NCI-H2171 (cell line): Measurements from ENCODE around the gene IVD.

Experiments used
- DNase-seq: peaks from one replicate; lab custom pipeline; 2025; lab: John Stamatoyannopoulos, UW

IVD gene

GRCh38 chr15:40377606-40378005 is 28.0 kb upstream of the IVD start:
- DNase-seq: no peak

- DNase-seq: no peak
These were observed 26.2 kb upstream of the IVD start for GRCh38 chr15:40379374-40379773.

GRCh38 chr15:40379853-40380252 is 25.7 kb upstream of the IVD start:
- DNase-seq: no peak

GRCh38 chr15:40380636-40381035 is 25.0 kb upstream of the IVD start:
- DNase-seq: no peak

GRCh38 chr15:40381818-40382529 is 23.6 kb upstream of the IVD start:
- no peak for DNase-seq

- peak; percentile 94 for DNase-seq
These were observed 22.8 kb upstream of the IVD start, which contains the start of gene KNSTRN for GRCh38 chr15:40382580-40383456. Gene KNSTRN (plus strand): TSS chr15:40382721. CDS start chr15:40382836, 115 bp downstream.

GRCh38 chr15:40386480-40386879 is 19.1 kb upstream of the IVD start:
- DNase-seq: no peak

- DNase-seq: no peak
These were observed 16.4 kb upstream of the IVD start for GRCh38 chr15:40388941-40389823.

GRCh38 chr15:40389824-40390595 is 15.6 kb upstream of the IVD start:
- no peak for DNase-seq

GRCh38 chr15:40392986-40393948 is 12.3 kb upstream of the IVD start:
- no peak for DNase-seq

- no peak for DNase-seq
These were observed 7.7 kb upstream of the IVD start for GRCh38 chr15:40397688-40398412.

- DNase-seq: no peak
These were observed 7.2 kb upstream of the IVD start for GRCh38 chr15:40398413-40398873.

GRCh38 chr15:40399370-40399769 is 6.2 kb upstream of the IVD start:
- no peak for DNase-seq

- no peak for DNase-seq
These were observed 1.9 kb downstream of the IVD start for GRCh38 chr15:40407330-40407990.

- DNase-seq: no peak
These were observed 3.8 kb downstream of the IVD start for GRCh38 chr15:40409366-40409765.

GRCh38 chr15:40410476-40410875 is 4.9 kb downstream of the IVD start:
- no peak for DNase-seq

GRCh38 chr15:40412095-40412759 is 6.6 kb downstream of the IVD start:
- no peak for DNase-seq

- DNase-seq: no peak
These were observed 7.4 kb downstream of the IVD start for GRCh38 chr15:40413036-40413435.
